NCI-H2196 treated with DMSO at 0.1 percent for 48 hours (cell line): ENCODE results near the gene PHTF1.

Source experiments
- DNase-seq: peaks from one replicate; lab custom pipeline; 2025; ENCODE audit not compliant: unreplicated experiment; lab: John Stamatoyannopoulos, UW

PHTF1 gene

DNA sequence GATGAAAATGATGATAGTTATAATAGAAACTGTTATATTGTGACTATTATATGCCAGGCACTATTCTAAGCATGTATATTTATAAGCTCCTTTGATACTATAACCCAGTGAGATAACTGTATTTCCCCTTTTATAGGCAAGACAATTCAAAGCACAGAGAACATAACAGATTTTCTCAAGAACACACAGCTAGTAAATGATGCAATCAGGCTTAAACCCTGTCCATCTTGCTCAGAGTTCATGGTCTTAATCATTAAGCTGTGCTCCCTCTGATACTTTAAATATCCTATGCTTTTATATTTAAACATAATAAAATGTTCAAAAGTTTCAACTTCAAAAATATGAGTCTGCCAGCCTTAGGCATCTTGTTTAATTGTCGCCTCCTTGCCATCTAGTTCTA is 88.6 kb downstream of the PHTF1 start:
- no peak for DNase-seq

DNA sequence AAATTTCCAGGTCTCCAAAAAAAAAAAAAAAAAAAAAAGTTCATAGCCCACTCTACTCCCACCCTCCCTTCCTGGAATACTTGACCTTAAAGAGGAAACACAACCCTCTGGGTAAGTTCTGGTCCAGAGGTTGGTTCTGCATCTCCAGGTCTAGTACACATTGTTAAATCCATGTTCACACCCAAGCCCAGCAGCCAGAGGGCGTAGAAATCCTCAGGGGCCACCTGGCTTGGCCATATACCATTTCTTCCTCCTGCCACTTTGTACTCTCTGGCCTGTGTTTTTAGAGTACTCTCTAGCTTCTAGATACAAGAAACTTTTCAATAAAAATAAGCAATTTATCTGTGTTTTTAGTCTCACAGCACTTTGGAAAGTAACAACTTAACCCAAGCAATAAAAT is 89.3 kb downstream of the PHTF1 start:
- DNase-seq, result no peak

DNA sequence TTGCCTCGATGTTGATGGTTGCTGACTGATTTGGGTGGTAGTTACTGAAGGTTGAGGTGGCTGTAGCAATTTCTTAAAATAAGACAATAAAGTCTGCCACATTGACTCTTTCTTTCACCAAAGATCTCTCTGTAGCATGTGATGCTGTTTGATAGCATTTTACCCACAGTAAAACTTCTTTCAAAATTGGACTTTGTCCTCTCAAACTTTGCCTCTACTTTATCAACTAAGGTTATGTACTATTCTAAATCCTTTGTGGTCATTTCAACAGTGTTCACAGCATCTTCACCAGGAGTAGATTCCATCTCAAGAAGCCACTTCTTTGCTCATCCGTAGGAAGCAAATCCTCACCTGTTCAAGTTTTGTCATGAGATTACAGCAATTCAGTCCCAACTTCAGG is 93.2 kb downstream of the PHTF1 start:
- DNase-seq, result no peak

DNA sequence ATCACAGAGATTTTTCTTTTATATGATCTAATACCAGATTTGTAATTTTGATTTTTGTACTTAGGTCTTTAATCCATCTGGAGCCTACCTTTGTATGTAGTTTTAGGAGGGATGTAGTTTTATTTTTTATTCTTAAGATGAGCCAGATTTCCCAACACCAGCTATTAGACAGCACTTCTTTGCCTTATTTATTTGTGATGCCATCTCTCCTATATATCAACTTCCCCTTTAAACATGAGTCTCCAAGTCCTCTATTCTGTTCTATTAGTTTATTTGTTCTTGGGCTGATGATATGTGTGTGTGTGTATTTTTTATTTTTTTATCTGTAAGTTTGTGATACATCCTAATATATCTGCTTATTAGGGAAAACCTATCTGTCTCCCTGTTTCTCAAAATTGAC is 94.2 kb downstream of the PHTF1 start:
- DNase-seq, result no peak

DNA sequence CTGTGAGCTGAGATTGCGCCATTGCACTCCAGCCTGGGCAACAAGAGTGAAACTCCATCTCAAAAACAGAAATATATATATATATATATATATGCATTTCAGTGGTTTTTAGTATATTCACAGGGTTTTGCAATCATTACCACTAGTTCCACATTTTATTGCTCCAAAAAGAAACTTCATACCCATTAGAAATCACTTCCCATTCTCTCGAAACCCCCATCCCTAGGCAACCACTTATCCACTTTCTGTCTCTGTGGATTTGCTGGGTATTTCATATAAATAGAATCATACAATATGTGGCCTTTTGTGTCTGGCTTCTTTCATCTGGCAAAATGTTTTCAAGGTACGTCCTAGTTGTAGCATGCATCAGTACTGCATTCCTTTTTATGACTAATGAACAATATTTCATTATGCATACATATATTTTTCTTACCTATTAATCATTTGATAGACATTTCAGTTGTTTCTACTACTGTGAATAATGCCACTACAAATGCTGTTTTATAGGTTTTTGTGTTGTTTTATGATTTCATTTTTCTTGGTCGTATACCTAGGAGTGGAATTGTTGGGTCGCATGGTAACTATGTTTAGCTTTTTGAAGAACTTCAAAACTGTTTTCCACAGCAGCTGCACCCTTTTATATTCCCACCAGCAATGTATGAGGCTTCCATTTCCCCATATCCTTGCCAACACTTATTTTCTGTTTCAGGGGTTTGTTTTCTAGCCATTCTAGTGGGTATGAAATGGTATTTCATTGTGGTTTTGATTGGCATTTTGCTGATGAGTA is 95.9 kb downstream of the PHTF1 start:
- no peak for DNase-seq

DNA sequence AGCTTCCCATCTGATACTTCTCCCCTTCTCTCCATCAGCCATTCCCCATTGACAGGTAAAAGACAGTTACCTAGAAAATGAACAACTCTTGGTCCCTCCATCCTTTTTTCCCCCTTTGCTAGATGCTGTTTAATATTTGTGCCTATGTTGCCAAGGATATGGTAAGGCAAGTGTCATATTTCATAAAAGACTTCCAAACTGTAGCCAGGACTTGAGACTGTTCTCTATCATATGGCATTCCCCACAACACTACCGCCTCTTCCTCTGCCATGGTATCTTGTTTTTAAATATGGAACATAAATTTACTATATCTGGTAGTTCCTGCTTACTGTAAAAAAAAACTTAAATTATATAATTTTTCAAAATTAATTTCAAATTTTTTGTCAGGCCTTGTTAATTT is 97.2 kb downstream of the PHTF1 start:
- no peak for DNase-seq

DNA sequence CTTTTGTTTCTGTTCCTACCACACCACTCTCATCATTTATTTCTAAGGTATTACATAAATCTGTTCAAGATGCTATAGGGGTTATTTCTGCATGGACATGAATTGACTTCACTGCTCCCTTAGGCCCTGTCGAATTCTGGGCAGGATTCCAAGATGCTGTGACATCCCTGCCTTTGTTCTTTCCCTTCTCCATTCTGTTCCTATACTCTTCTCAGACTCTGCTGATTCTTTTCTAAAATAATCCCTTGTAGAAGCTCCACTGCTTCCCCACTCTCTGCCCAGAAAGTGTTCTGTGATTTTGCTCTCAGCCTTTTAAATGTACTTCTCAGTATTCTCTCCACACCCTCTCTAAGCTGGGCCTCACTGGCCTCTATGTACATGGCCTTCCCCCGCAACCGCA is 99.2 kb downstream of the PHTF1 start:
- no peak for DNase-seq

DNA sequence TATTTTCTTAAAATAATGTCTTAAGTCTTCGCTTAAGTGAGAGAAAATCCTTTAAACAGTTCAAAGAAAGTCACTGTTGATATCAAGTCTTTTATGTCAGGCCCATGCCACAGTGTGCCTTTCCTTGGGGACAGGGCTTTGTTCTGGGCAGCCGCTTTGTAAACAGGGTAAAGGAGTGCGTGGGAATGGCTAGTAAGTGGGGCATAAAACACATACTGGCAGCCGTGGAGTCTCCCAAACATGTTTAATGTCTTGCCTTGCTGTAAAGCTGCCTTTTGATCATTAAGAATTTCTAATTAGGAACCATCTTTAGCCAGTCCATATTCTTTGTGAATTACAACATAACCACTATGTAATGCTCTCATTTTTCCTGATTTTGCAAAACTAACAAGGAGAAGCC is 99.7 kb downstream of the PHTF1 start:
- no peak for DNase-seq

DNA sequence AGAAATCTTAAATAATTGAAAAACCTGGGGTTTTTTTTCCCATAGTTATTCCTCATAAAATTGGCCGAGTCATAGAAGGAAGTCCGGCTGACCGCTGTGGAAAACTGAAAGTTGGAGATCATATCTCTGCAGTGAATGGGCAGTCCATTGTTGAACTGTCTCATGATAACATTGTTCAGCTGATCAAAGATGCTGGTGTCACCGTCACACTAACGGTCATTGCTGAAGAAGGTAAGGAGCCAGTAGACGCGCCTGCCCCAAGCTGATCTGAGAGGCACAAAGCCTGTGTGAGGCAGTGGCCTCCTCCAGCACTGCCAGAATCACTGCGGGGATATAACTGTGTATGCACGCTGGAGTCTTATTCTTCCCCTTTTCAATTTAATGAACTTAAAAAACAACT is 100.3 kb downstream of the PHTF1 start:
- no peak for DNase-seq

- DNase-seq, result no peak
Observed at GRCh38 chr1:113657556-113658063, 101.7 kb downstream of the PHTF1 start.

DNA sequence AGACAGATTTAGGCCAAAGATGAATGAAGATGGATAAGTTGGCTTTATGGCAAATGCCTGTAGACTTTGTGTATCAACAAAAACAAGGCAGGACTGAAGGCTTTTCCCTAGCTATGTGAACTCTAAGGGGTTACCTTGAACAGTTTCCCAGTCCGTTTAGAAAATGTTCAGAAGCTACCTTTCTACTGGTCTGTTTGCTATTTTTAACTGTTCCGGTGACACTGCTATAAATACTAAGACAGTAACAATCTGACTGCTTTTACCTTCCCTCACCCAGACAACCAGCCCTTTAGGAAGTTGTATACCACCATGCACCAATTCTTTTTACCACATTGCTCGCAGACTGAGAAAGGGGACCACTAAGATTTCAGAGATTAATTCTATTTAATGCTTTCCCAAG is 102.2 kb downstream of the PHTF1 start:
- no peak for DNase-seq

GRCh38 chr1:113654883-113655282 is 104.4 kb downstream of the PHTF1 start:
- DNase-seq, result no peak

DNA sequence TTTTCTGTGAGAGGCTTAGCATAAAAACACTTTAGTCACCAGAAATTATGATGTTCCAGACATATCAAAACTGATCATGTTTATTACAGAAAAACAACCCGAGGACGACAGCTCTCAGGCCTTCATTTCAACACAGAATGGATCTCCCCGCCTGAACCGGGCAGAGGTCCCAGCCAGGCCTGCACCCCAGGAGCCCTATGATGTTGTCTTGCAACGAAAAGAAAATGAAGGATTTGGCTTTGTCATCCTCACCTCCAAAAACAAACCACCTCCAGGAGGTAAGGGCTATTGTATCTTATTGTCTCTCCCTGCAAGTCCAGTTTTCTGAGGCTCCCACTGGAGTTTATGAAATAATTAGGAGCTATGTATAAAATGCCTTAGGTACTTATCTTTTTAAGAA is 105.5 kb downstream of the PHTF1 start:
- DNase-seq, result no peak

DNA sequence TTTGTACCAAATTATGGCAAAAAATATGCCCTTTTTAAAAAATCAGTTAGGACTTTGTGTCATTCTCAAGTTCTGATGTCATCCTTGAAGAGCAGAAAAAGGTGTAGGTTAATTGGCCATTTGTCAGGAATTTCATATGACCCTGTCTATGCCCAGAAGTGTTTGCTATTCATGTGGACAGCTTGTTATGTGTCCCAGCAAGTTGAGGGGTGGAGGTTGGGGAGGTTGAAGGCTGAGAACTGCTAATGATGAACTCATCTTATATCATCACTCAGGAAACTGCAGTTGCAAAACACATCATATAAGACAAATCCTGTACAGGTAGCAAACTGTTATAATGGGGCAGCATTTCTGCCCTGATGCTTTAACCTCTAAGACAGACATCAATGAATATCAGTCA is 106.5 kb downstream of the PHTF1 start:
- DNase-seq, result no peak

- DNase-seq, result no peak
Observed at GRCh38 chr1:113648478-113648877, 110.8 kb downstream of the PHTF1 start.

DNA sequence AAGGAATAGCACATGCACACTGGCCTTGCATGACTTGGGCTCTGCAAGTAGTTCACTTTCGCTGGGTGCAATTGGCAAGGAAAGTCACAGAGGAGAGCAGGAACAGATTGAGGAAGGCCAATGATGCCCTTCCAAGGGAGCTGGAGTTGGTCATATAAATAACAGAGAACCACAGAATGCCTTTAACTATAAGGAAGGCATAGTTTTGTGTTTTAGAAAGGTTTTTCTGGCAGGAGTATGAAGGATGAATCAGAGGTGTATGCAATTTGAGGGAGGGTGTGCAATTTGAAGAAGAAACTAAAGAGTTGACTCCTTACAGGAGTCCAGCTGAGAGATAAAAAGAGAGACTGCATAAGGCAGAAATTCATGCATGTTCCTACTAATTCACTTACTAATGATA is 112.1 kb downstream of the PHTF1 start:
- no peak for DNase-seq
